PC-3 (cell line): ENCODE results near the gene LIMA1.

Experiments used
- CTCF ChIP-seq: fragments of 300-600 bp; sonication (generic); conservative IDR thresholded peaks from 2 replicates; pipeline ENCODE4 v1.5.1; 2017; ENCODE audit warnings: antibody characterized with exemption, low read depth, mild to moderate bottlenecking, low read length
- EZH2 ChIP-seq: fragments of 300-600 bp; sonication (generic); IDR thresholded peaks from one replicate; pipeline ENCODE4 v1.6.1; 2017; ENCODE audit warnings: antibody characterized with exemption, mild to moderate bottlenecking, low read length; ENCODE audit not compliant: unreplicated experiment
- EZH2phosphoT487 ChIP-seq: fragments of 300-600 bp; sonication (generic); IDR thresholded peaks from 2 replicates; pipeline ENCODE4 v1.6.1; 2018; ENCODE audit warnings: mild to moderate bottlenecking, antibody characterized with exemption, low read length, borderline replicate concordance

DNA sequence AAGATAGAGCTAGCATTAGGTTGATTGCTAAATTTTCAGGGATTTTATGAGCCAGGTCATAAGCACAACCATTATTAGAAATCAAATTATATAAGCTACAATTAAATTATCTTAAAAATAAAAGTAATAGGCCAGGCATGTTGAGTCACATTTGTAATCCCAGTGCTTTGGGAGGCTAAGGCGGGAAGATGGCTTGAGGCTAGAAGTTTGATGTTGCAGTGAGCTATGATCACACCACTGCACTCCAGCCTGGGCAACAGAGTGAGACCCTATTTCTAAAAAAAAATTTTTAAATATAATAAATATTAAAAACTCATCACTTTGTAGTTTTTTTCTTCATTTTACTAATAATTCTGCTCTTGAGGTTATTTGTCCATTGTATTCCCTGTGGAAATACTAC, 1.9 kb upstream of the LIMA1 start:
- TF ChIP-seq CTCF (no peak), EZH2phosphoT487 (no peak), EZH2 (no peak)
